PC-9 (cell line): ENCODE measurements around the gene DUSP6. TPM values are rescaled to one million over a fixed set of nuclear protein-coding genes. Genes with fewer than 3 reads are reported as not detected.

Experiments
- BruUV-seq: library from RNA; stranded (reverse); fragments of 400-500 nt; replicated peaks from 2 replicates; lab custom pipeline; 2021; lab: Mats Ljungman, UMichigan
- CTCF ChIA-PET: fragments of 300-600 bp; sonication (Branson Sonifier 250); formaldehyde crosslinking; loops from one replicate; lab custom pipeline; 2022; ENCODE audit warnings: antibody characterized with exemption; lab: Charles Lee
- POLR2A ChIA-PET: fragments of 300-600 bp; sonication (Branson Sonifier 250); formaldehyde crosslinking; loops from one replicate; lab custom pipeline; 2022; ENCODE audit warnings: antibody characterized with exemption; ENCODE audit not compliant: unreplicated experiment; lab: Charles Lee
- DNase-seq, 2 experiments: peaks; one replicate each; pipeline versions ENCODE4 v3.0.0 to v3.0.0-alpha.2; 2015 to 2022; ENCODE audit warnings: mixed read lengths in 1 of 2
- H2AFZ ChIP-seq: fragments of 200-600 bp; sonication (generic); 2 replicates; pipeline ENCODE4 v1.8.1; 2017; ENCODE audit warnings: antibody characterized with exemption
- H3F3A ChIP-seq: fragments of 200-600 bp; sonication (generic); 2 replicates; pipeline ENCODE4 v1.8.1; 2017; ENCODE audit warnings: antibody characterized with exemption, mild to moderate bottlenecking, low read depth; ENCODE audit not compliant: insufficient read depth
- H3K27ac ChIP-seq: fragments of 200-600 bp; sonication (generic); 2 replicates; pipeline ENCODE4 v1.6.1; 2016; ENCODE audit warnings: mixed run types
- H3K27me3 ChIP-seq: fragments of 200-600 bp; sonication (generic); 2 replicates; pipeline ENCODE4 v1.6.1; 2016; ENCODE audit warnings: low read depth, mixed run types; ENCODE audit not compliant: insufficient read depth
- H3K36me3 ChIP-seq: fragments of 200-600 bp; sonication (generic); 2 replicates; pipeline ENCODE4 v1.6.1; 2016; ENCODE audit warnings: low read depth, mixed run types
- H3K4me1 ChIP-seq: fragments of 200-600 bp; sonication (generic); replicated peaks from 2 replicates; pipeline ENCODE4 v1.6.1; 2016; ENCODE audit warnings: mixed run types; ENCODE audit not compliant: insufficient read depth
- H3K4me2 ChIP-seq: fragments of 200-600 bp; sonication (generic); 2 replicates; pipeline ENCODE4 v1.6.1; 2017; ENCODE audit warnings: mixed run types
- H3K4me3 ChIP-seq: fragments of 200-600 bp; sonication (generic); 2 replicates; pipeline ENCODE4 v1.6.1; 2016; ENCODE audit warnings: mixed run types
- H3K79me2 ChIP-seq: fragments of 200-600 bp; sonication (generic); 2 replicates; pipeline ENCODE4 v1.6.1; 2017; ENCODE audit warnings: low read depth, mixed run types
- H3K9me2 ChIP-seq: fragments of 200-600 bp; sonication (generic); 2 replicates; pipeline ENCODE4 v1.8.1; 2017; ENCODE audit warnings: mild to moderate bottlenecking; ENCODE audit not compliant: insufficient read depth
- H3K9me3 ChIP-seq: fragments of 200-600 bp; sonication (generic); 2 replicates; pipeline ENCODE4 v1.8.1; 2016; ENCODE audit warnings: low read depth; ENCODE audit not compliant: insufficient read depth
- H4K20me1 ChIP-seq: fragments of 200-600 bp; sonication (generic); 2 replicates; pipeline ENCODE4 v1.8.1; 2017; ENCODE audit not compliant: insufficient read depth
- EZH2 ChIP-seq: fragments of 200-600 bp; sonication (generic); IDR thresholded peaks from 2 replicates; pipeline ENCODE4 v1.8.0; 2017; ENCODE audit warnings: antibody characterized with exemption, low read depth
- intact Hi-C: fragments of 100-400 bp; cut with micrococcal nuclease; formaldehyde crosslinking; loops from one replicate; pipeline ENCODE4 v1.10.0; 2022; ENCODE audit not compliant: unreplicated experiment
- total RNA-seq: library from RNA; stranded (reverse); gene quantifications from 2 replicates; pipeline ENCODE4 v1.2.3, GENCODE V29; 2021
- TF ChIP-seq, protein P1 (sequence below): fragments of 200-600 bp; sonication (generic); conservative IDR thresholded peaks from 2 replicates; pipeline ENCODE4 v1.6.1; 2017; ENCODE audit warnings: mixed run types, antibody characterized with exemption, mild to moderate bottlenecking, moderate library complexity

The DUSP6 gene
- total RNA-seq, 1 experiment from 2014 or later, result 14.1 TPM

DNA sequence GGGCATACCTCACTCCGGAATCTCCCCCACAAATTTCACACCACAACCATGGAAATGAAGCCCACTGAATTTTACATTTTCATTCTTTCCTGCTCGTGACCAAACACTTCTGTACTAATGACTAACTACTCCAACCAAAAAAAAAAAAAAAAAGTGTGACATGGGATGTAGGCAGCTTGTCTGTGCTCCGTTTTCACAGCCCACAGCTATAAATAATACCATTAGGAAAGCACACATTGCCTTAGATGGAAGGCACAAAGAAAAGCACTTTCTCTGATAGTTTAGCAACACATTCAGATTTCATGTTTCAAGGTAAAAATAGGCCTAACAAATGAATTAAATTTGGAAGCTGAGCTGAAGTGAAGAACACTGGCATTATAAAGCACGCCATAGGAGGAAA is 42.5 kb downstream of the DUSP6 start:
- Histone ChIP-seq H4K20me1 (no peaks in the 10 kb centered on the region), H3F3A (no peaks in the 10 kb centered on the region), H2AFZ (no peak overlapping the region), H3K4me2 (no peak overlapping the region), H3K79me2 (no peaks in the 10 kb centered on the region), H3K27ac (no peak overlapping the region), H3K9me2 (no peaks in the 10 kb centered on the region), H3K4me1 (no peaks in the 10 kb centered on the region), H3K27me3 (no peaks in the 10 kb centered on the region), H3K9me3 (no peaks in the 10 kb centered on the region), H3K36me3 (no peaks in the 10 kb centered on the region), H3K4me3 (no peak overlapping the region)
- ChIA-PET CTCF (no interaction called here), POLR2A (interaction anchor here (0.6 kb wide), 1 partner anchor 994 kb away, joined by 6 read pairs; no protein-coding TSS in a partner anchor)
- BruUV-seq, result no TSS peak
- intact Hi-C loops, result no loop called here
- TF ChIP-seq EZH2, result no peak
- TF ChIP-seq, protein P1, sequence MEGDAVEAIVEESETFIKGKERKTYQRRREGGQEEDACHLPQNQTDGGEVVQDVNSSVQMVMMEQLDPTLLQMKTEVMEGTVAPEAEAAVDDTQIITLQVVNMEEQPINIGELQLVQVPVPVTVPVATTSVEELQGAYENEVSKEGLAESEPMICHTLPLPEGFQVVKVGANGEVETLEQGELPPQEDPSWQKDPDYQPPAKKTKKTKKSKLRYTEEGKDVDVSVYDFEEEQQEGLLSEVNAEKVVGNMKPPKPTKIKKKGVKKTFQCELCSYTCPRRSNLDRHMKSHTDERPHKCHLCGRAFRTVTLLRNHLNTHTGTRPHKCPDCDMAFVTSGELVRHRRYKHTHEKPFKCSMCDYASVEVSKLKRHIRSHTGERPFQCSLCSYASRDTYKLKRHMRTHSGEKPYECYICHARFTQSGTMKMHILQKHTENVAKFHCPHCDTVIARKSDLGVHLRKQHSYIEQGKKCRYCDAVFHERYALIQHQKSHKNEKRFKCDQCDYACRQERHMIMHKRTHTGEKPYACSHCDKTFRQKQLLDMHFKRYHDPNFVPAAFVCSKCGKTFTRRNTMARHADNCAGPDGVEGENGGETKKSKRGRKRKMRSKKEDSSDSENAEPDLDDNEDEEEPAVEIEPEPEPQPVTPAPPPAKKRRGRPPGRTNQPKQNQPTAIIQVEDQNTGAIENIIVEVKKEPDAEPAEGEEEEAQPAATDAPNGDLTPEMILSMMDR, result no peak
- DNase-seq, result no peak

DNA sequence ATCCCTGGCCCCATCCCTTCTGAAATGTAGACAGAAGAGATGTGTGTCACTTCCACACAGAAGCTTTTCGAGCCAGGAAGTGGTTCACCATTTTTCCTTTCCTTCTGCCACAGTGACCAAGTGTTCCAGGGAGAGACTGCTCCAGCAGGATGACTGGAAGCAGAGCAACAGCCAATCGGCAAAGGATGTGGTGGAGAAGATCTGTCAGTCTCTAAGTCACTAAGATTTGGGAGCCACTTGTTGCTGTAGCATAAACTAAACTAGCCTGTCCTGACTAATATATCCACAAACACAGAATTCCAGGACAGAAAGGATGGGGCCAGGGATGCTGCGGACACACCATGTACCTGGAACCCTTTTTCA is 42.9 kb downstream of the DUSP6 start:
- Histone ChIP-seq H2AFZ (0 out of 2 replicates have a peak overlapping the region, but pooled peaks have one; percentile 27), H4K20me1 (no peaks in the 10 kb centered on the region), H3K79me2 (no peaks in the 10 kb centered on the region), H3K9me3 (no peaks in the 10 kb centered on the region), H3K4me3 (no peak overlapping the region), H3K36me3 (no peaks in the 10 kb centered on the region), H3K9me2 (no peaks in the 10 kb centered on the region), H3K27me3 (no peaks in the 10 kb centered on the region), H3K4me1 (no peaks in the 10 kb centered on the region), H3F3A (no peaks in the 10 kb centered on the region), H3K4me2 (no peak overlapping the region), H3K27ac (no peak overlapping the region)
- DNase-seq, result no peak
- POLR2A ChIA-PET, result no interaction called here
- CTCF ChIA-PET, result no interaction called here
- intact Hi-C loops, result no loop called here
- TF ChIP-seq, protein P1, result no peak
- no peak for TF ChIP-seq EZH2
- BruUV-seq, result no TSS peak

DNA sequence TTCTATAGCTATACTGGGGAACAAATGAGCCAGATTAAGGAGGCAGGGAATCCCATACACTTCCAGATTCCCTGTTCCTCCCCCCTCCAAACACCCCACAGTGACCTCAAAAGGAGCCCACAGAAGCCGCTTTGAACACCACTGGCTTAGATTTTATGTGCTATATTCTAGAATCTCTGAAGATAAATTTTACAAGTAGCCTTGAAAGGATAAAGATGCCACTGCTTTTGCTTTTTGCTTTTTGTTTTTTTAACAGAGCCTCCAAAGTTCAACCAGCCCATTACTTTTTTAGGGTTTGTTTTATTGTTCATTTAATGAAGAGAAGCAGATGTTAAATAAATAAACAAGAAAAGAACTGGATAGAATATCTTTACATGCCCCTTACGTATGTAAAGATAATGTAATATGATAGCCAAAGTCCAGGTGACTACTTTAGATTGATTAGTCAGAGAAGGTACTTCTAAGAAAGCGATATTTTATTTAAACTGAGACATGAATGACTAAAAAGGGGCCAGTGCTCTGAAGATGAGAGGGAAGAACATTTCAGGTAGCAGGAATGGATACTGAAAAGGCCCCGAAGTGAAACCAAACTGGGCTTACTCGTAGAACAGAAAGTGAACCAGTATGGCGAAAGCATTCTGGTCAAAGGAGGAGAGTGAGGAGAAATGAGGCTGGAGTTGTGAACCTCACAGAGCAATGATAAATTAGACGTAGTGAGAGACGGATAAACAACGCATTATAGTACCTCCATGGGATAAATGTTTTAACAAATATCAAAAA is 44.6 kb downstream of the DUSP6 start:
- Histone ChIP-seq H3K9me3 (no peaks in the 10 kb centered on the region), H3K4me3 (no peak overlapping the region), H3K79me2 (no peaks in the 10 kb centered on the region), H2AFZ (peak overlapping the region; percentile 39; the same call in 1 of the 2 replicates), H4K20me1 (no peaks in the 10 kb centered on the region), H3K9me2 (no peaks in the 10 kb centered on the region), H3K4me2 (no peak overlapping the region), H3K4me1 (no peaks in the 10 kb centered on the region), H3K36me3 (no peaks in the 10 kb centered on the region), H3F3A (no peaks in the 10 kb centered on the region), H3K27ac (no peak overlapping the region), H3K27me3 (no peaks in the 10 kb centered on the region)
- DNase-seq, result no peak
- no TSS peak for BruUV-seq
- TF ChIP-seq, protein P1, result no peak
- TF ChIP-seq EZH2, result no peak
- ChIA-PET POLR2A (no interaction called here), CTCF (no interaction called here)
- intact Hi-C loops, result no loop called here
